Smooth muscle cell (in vitro differentiated cells): ENCODE measurements around the gene UTP4. TPM values are rescaled to one million over a fixed set of nuclear protein-coding genes. Genes with fewer than 3 reads are reported as not detected.

Source experiments
- DNase-seq: peaks from one replicate; lab custom pipeline; 2025; ENCODE audit not compliant: unreplicated experiment; lab: John Stamatoyannopoulos, UW
- H2AFZ ChIP-seq: fragments of 200-600 bp; sonication (generic); 2 replicates; pipeline ENCODE4 v1.6.0; 2016; ENCODE audit warnings: antibody characterized with exemption, low read depth, mild to moderate bottlenecking
- H3F3A ChIP-seq: fragments of 200-600 bp; sonication (generic); 2 replicates; pipeline ENCODE4 v1.6.0; 2017; ENCODE audit warnings: antibody characterized with exemption, low read depth
- H3K27ac ChIP-seq: fragments of 200-600 bp; sonication (generic); 2 replicates; pipeline ENCODE4 v1.5.1; 2016; ENCODE audit warnings: low read depth, mild to moderate bottlenecking
- H3K27me3 ChIP-seq: fragments of 200-600 bp; sonication (generic); 2 replicates; pipeline ENCODE4 v1.6.1; 2016; ENCODE audit warnings: low read depth, mild to moderate bottlenecking
- H3K36me3 ChIP-seq: fragments of 200-600 bp; sonication (generic); 2 replicates; pipeline ENCODE4 v1.5.1; 2016; ENCODE audit warnings: low read depth
- H3K4me1 ChIP-seq: fragments of 200-600 bp; sonication (generic); 2 replicates; pipeline ENCODE4 v1.5.1; 2016; ENCODE audit warnings: low read depth
- H3K4me2 ChIP-seq: fragments of 200-600 bp; sonication (generic); 2 replicates; pipeline ENCODE4 v1.6.0; 2016; ENCODE audit warnings: mild to moderate bottlenecking
- H3K4me3 ChIP-seq: fragments of 200-600 bp; sonication (generic); 2 replicates; pipeline ENCODE4 v1.5.1; 2016; ENCODE audit warnings: mild to moderate bottlenecking
- H3K79me2 ChIP-seq: fragments of 200-600 bp; sonication (generic); 2 replicates; pipeline ENCODE4 v1.6.0; 2016; ENCODE audit warnings: low read depth, mild to moderate bottlenecking
- H3K9ac ChIP-seq: fragments of 200-600 bp; sonication (generic); 2 replicates; pipeline ENCODE4 v1.6.0; 2016; ENCODE audit warnings: low read depth
- H3K9me3 ChIP-seq: fragments of 200-600 bp; sonication (generic); replicated peaks from 2 replicates; pipeline ENCODE4 v1.5.1; 2016; ENCODE audit warnings: low read depth
- H4K20me1 ChIP-seq: fragments of 200-600 bp; sonication (generic); 2 replicates; pipeline ENCODE4 v1.6.0; 2016; ENCODE audit warnings: low read depth
- WGBS: methylation state at CpG from one replicate; pipeline ENCODE4 v1.1.7; 2016; ENCODE audit warnings: low lambda C conversion rate; 5-methylcytosine and 5-hydroxymethylcytosine counted together
- polyA plus RNA-seq: library from polyadenylated mRNA; unstranded; fragments of >200 nt; fragmentation: Nextera tagmentation; extraction: Ambion mirVana; gene quantifications from 2 replicates; pipeline ENCODE4 v1.2.1, GENCODE V29; 2016
- total RNA-seq: library from RNA; depleted of rRNA; stranded (reverse); fragments of >200 nt; gene quantifications from 2 replicates; pipeline ENCODE4 v1.2.3, GENCODE V29; 2014
- TF ChIP-seq, protein P1 (sequence below): fragments of 200-600 bp; sonication (generic); IDR thresholded peaks from 2 replicates; pipeline ENCODE4 v1.5.1; 2017; ENCODE audit warnings: borderline replicate concordance, mild to moderate bottlenecking, antibody characterized with exemption; ENCODE audit not compliant: insufficient read depth, poor library complexity, severe bottlenecking

UTP4 gene
- total and polyA plus RNA-seq, 2 experiments from 2014 or later: 20.4 to 29.0 TPM

GRCh38 chr16:69085032-69085695 is 47.3 kb upstream of the UTP4 start:
- no peaks in the 10 kb centered on the region for H3K9me3 ChIP-seq
- H3K27ac ChIP-seq: no peak overlapping the region
- H3K4me1 ChIP-seq: peaks cover 12% of the 10 kb centered on the region
- no peak overlapping the region for H3K4me3 ChIP-seq
- H3F3A ChIP-seq: no peaks in the 10 kb centered on the region
- TF ChIP-seq, protein P1, sequence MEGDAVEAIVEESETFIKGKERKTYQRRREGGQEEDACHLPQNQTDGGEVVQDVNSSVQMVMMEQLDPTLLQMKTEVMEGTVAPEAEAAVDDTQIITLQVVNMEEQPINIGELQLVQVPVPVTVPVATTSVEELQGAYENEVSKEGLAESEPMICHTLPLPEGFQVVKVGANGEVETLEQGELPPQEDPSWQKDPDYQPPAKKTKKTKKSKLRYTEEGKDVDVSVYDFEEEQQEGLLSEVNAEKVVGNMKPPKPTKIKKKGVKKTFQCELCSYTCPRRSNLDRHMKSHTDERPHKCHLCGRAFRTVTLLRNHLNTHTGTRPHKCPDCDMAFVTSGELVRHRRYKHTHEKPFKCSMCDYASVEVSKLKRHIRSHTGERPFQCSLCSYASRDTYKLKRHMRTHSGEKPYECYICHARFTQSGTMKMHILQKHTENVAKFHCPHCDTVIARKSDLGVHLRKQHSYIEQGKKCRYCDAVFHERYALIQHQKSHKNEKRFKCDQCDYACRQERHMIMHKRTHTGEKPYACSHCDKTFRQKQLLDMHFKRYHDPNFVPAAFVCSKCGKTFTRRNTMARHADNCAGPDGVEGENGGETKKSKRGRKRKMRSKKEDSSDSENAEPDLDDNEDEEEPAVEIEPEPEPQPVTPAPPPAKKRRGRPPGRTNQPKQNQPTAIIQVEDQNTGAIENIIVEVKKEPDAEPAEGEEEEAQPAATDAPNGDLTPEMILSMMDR: no peak
- H3K9ac ChIP-seq: no peak overlapping the region
- no peaks in the 10 kb centered on the region for H4K20me1 ChIP-seq
- no peak overlapping the region for H3K4me2 ChIP-seq
- no peaks in the 10 kb centered on the region for H3K36me3 ChIP-seq
- H2AFZ ChIP-seq: no peak overlapping the region
- 94% methylated on average over 5 of the region's 5 CpGs for WGBS
- H3K27me3 ChIP-seq: no peaks in the 10 kb centered on the region
- no peak for DNase-seq
- no peaks in the 10 kb centered on the region for H3K79me2 ChIP-seq

DNA sequence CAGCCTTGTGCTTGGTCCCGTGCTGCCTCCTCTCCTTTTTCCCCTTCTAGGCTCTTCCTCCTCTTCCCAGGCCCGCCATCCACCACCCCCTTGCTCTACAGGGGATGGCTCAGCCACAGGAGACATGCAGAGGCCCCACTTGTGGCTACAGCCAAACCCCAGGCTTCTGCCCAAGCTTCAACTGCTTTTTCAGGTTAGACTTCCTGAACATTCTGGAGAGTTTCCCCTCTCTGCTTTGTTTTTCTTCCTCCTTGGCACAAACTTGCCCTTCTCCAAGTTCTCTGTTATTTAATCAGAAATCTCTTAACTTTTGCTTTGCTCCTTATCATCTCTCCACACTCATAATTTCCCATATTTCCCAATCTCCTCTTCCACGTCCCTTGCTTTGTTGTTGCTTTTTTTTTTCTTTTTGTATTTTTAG is 45.3 kb upstream of the UTP4 start:
- TF ChIP-seq, protein P1: no peak
- Histone ChIP-seq H3K4me2 (no peak overlapping the region), H3K27me3 (no peaks in the 10 kb centered on the region), H3K79me2 (no peaks in the 10 kb centered on the region), H2AFZ (no peak overlapping the region), H3K9me3 (no peaks in the 10 kb centered on the region), H4K20me1 (no peaks in the 10 kb centered on the region), H3K27ac (no peak overlapping the region), H3K9ac (no peak overlapping the region), H3K4me3 (no peak overlapping the region), H3K36me3 (no peaks in the 10 kb centered on the region), H3K4me1 (peaks cover 12% of the 10 kb centered on the region), H3F3A (no peaks in the 10 kb centered on the region)
- no peak for DNase-seq
- 79% methylated on average over 3 of the region's 3 CpGs for WGBS

GRCh38 chr16:69088684-69089083 is 43.8 kb upstream of the UTP4 start:
- H3K36me3 ChIP-seq: no peaks in the 10 kb centered on the region
- no peaks in the 10 kb centered on the region for H4K20me1 ChIP-seq
- no peak overlapping the region for H3K4me3 ChIP-seq
- peaks cover 12% of the 10 kb centered on the region for H3K4me1 ChIP-seq
- H2AFZ ChIP-seq: no peak overlapping the region
- no peaks in the 10 kb centered on the region for H3K9me3 ChIP-seq
- TF ChIP-seq, protein P1: no peak
- H3K79me2 ChIP-seq: no peaks in the 10 kb centered on the region
- 89% methylated on average over 4 of the region's 4 CpGs for WGBS
- H3K9ac ChIP-seq: no peak overlapping the region
- H3K27ac ChIP-seq: no peak overlapping the region
- no peaks in the 10 kb centered on the region for H3K27me3 ChIP-seq
- no peak overlapping the region for H3K4me2 ChIP-seq
- H3F3A ChIP-seq: no peaks in the 10 kb centered on the region
- DNase-seq: no peak
